HCT116 (cell line): ENCODE measurements around the gene DIP2C. TPM values are rescaled to one million over a fixed set of nuclear protein-coding genes. Genes with fewer than 3 reads are reported as not detected.

Source experiments
- ATAC-seq: fragments of 200-7000 bp; cut with Tn5 transposase; 2 replicates; pipeline ENCODE4 v1.9.1; 2020; ENCODE audit warnings: mild to moderate bottlenecking, moderate library complexity
- BruUV-seq: library from RNA; stranded (reverse); fragments of 400-500 nt; replicated peaks from 2 replicates; lab custom pipeline; 2021; lab: Mats Ljungman, UMichigan
- CTCF ChIA-PET: fragments of 300-600 bp; sonication (Branson Sonifier 250); formaldehyde crosslinking; loops from one replicate; lab custom pipeline; 2021; ENCODE audit warnings: antibody characterized with exemption; lab: Charles Lee
- POLR2A ChIA-PET: fragments of 300-600, 350-600 bp; sonication (Branson Sonifier 250); formaldehyde crosslinking; loops from one replicate; lab custom pipeline; 2021; ENCODE audit warnings: antibody characterized with exemption; lab: Charles Lee
- RAD21 ChIA-PET, 2 experiments: fragments of 300-600 bp; sonication (Branson Sonifier 250); formaldehyde crosslinking; loops; one replicate each; lab custom pipeline; 2023; ENCODE audit warnings: low total read pairs in 2 of 2; ENCODE audit not compliant: uncharacterized antibody in 2 of 2, unreplicated experiment in 2 of 2, low non-redundant PET in 1 of 2; lab: Charles Lee
- DNase-seq: peaks from one replicate; pipeline ENCODE4 v3.0.0-alpha.2; 2010; ENCODE audit warnings: low read depth, low spot score
- H2AFZ ChIP-seq: fragments of 200-600 bp; shearing (Covaris generic), sonication (generic); 2 replicates; pipeline ENCODE4 v1.6.1; 2017; ENCODE audit warnings: low read depth, mixed run types, mixed read lengths, antibody characterized with exemption, low read length; ENCODE audit not compliant: poor library complexity, severe bottlenecking
- H3K27ac ChIP-seq: 2 replicates; pipeline ENCODE4 v1.5.1; 2012; ENCODE audit warnings: low read depth, low read length
- H3K27me3 ChIP-seq: fragments of 200-600 bp; sonication (generic); 2 replicates; pipeline ENCODE4 v1.6.1; 2016; ENCODE audit warnings: mixed run types, low read length, mixed read lengths; ENCODE audit not compliant: insufficient read depth
- H3K36me3 ChIP-seq, 2 experiments: fragments of 200-500 bp in 1 of 2; fragments of 200-600 bp in 1 of 2; sonication (Bioruptor generic) in 1 of 2; sonication (generic) in 1 of 2; 2 replicates each; pipeline versions ENCODE4 v1.5.1 to v1.6.1; 2014 to 2016; ENCODE audit warnings: low read length in 2 of 2, inconsistent platforms in 1 of 2, mixed read lengths in 1 of 2, mixed run types in 1 of 2; ENCODE audit not compliant: insufficient read depth in 2 of 2, control insufficient read depth in 1 of 2
- H3K4me1 ChIP-seq, 2 experiments: fragments of 200-600 bp in 1 of 2; sonication (generic) in 1 of 2; 2 replicates each; pipeline versions ENCODE4 v1.5.1 to v1.6.1; 2012 to 2017; ENCODE audit warnings: low read length in 2 of 2, inconsistent platforms in 1 of 2, mild to moderate bottlenecking in 1 of 2, mixed read lengths in 1 of 2, mixed run types in 1 of 2, moderate library complexity in 1 of 2; ENCODE audit not compliant: insufficient read depth in 2 of 2, control insufficient read depth in 1 of 2
- H3K4me2 ChIP-seq: fragments of 200-600 bp; sonication (generic); 2 replicates; pipeline ENCODE4 v1.6.1; 2017; ENCODE audit warnings: mixed run types, low read length, mixed read lengths
- H3K4me3 ChIP-seq, 2 experiments: fragments of 200-600 bp in 1 of 2; sonication (generic) in 1 of 2; replicated peaks in 1 of 2; 2 replicates each; pipeline ENCODE4 v1.5.1; 2011 to 2016; ENCODE audit warnings: low read length in 2 of 2, control low read depth in 1 of 2, low read depth in 1 of 2, mild to moderate bottlenecking in 1 of 2, mixed read lengths in 1 of 2, mixed run types in 1 of 2
- H3K79me2 ChIP-seq: fragments of 200-600 bp; sonication (generic); 2 replicates; pipeline ENCODE4 v1.6.1; 2017; ENCODE audit warnings: mild to moderate bottlenecking, mixed run types, low read length, moderate library complexity, mixed read lengths; ENCODE audit not compliant: insufficient read depth
- H3K9ac ChIP-seq: fragments of 200-600 bp; sonication (generic); 2 replicates; pipeline ENCODE4 v1.6.1; 2016; ENCODE audit warnings: low read length, mixed read lengths
- H3K9me2 ChIP-seq: fragments of 200-600 bp; sonication (generic), shearing (Covaris generic); 2 replicates; pipeline ENCODE4 v1.6.1; 2017; ENCODE audit warnings: mixed run types, mild to moderate bottlenecking, moderate library complexity; ENCODE audit not compliant: insufficient read depth
- H3K9me3 ChIP-seq, 2 experiments: fragments of 200-500 bp in 1 of 2; fragments of 200-600 bp in 1 of 2; sonication (Bioruptor generic) in 1 of 2; sonication (generic) in 1 of 2; 2 replicates each; pipeline ENCODE4 v1.6.1; 2014 to 2017; ENCODE audit warnings: low read length in 2 of 2, mixed read lengths in 2 of 2, inconsistent platforms in 1 of 2, low read depth in 1 of 2, mild to moderate bottlenecking in 1 of 2, mixed run types in 1 of 2, moderate library complexity in 1 of 2; ENCODE audit not compliant: control insufficient read depth in 1 of 2, insufficient read depth in 1 of 2
- H4K20me1 ChIP-seq: fragments of 200-600 bp; sonication (generic), shearing (Covaris generic); 2 replicates; pipeline ENCODE4 v1.6.1; 2017; ENCODE audit warnings: mixed run types, mild to moderate bottlenecking, moderate library complexity; ENCODE audit not compliant: insufficient read depth
- CBX3 ChIP-seq: IDR thresholded peaks from 2 replicates; pipeline ENCODE4 v1.6.1; 2012; ENCODE audit warnings: low read depth
- EGR1 ChIP-seq: IDR thresholded peaks from 2 replicates; pipeline ENCODE4 v1.6.1; 2012; ENCODE audit warnings: low read depth
- ELF1 ChIP-seq: IDR thresholded peaks from 2 replicates; pipeline ENCODE4 v1.6.1; 2012; ENCODE audit warnings: low read depth, borderline replicate concordance
- EZH2 ChIP-seq: fragments of 200-600 bp; sonication (generic); IDR thresholded peaks from 2 replicates; pipeline ENCODE4 v1.6.1; 2017; ENCODE audit warnings: antibody characterized with exemption, mixed run types
- EZH2phosphoT487 ChIP-seq: fragments of 200-600 bp; IDR thresholded peaks from 2 replicates; pipeline ENCODE4 v1.6.1; 2018; ENCODE audit warnings: antibody characterized with exemption, borderline replicate concordance
- POLR2A ChIP-seq: IDR thresholded peaks from 2 replicates; pipeline ENCODE4 v1.7.0; 2011; ENCODE audit warnings: borderline replicate concordance; ENCODE audit not compliant: insufficient read depth, insufficient read length; ENCODE audit errors: extremely low read depth
- SRF ChIP-seq: IDR thresholded peaks from 2 replicates; pipeline ENCODE4 v1.6.1; 2012; ENCODE audit warnings: low read depth
- YY1 ChIP-seq: IDR thresholded peaks from 2 replicates; pipeline ENCODE4 v1.6.1; 2011; ENCODE audit warnings: low read length, low read depth, moderate library complexity, mild to moderate bottlenecking; ENCODE audit not compliant: insufficient replicate concordance; ENCODE audit errors: extremely low read depth
- ZFX ChIP-seq: fragments of 450-650 bp; IDR thresholded peaks from 2 replicates; pipeline ENCODE4 v1.6.1; 2017
- ZNF274 ChIP-seq: fragments of 200-500 bp; sonication (Bioruptor generic); IDR thresholded peaks from 2 replicates; pipeline ENCODE4 v1.6.1; 2014; ENCODE audit warnings: mild to moderate bottlenecking, low read depth, low read length, inconsistent platforms
- intact Hi-C: fragments of 100-400 bp; cut with micrococcal nuclease; formaldehyde crosslinking; loops from 2 replicates; pipeline ENCODE4 v1.10.0; 2022
- total RNA-seq: library from RNA; stranded (reverse); gene quantifications from one replicate; pipeline ENCODE4 v1.2.1, GENCODE V29; 2021; ENCODE audit not compliant: unreplicated experiment
- TF ChIP-seq, protein P1 (sequence below): IDR thresholded peaks from 2 replicates; pipeline ENCODE4 v1.6.1; 2011; ENCODE audit warnings: mild to moderate bottlenecking, low read length, moderate library complexity; ENCODE audit not compliant: insufficient replicate concordance; ENCODE audit errors: extremely low read depth
- TF ChIP-seq, protein P2 (sequence below): IDR thresholded peaks from 2 replicates; pipeline ENCODE4 v1.6.1; 2012
- TF ChIP-seq, protein P3 (sequence below): IDR thresholded peaks from 2 replicates; pipeline ENCODE4 v1.6.1; 2012; ENCODE audit warnings: low read depth

The DIP2C gene
- total RNA-seq, 1 experiment from 2014 or later = 15.4 TPM

DNA sequence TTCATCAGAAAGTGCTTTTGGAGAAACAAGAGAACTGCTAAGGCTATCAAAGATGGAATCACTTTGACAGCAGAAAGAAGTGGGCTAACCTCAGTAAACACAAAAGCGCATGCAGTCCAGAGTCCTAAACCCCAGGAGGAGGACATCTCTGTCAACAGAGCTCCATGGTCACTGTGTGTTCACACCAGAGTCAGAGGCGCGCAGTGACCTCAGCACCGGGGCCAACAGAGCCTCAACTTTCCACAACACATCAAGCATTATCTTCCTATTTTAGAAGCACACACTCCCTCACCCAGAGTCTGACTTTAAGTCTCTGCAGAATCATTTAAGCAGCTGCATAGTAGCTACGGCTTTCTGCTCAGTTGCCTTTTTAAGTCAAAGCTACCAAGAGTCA is 195.3 kb downstream of the DIP2C start:
- no peaks in the 10 kb centered on the region for H3K9me2 ChIP-seq
- H3K79me2 ChIP-seq = no peaks in the 10 kb centered on the region
- ChIA-PET POLR2A (no interaction called here), RAD21 (no interaction called here), CTCF (no interaction called here)
- no peak overlapping the region for H3K4me3 ChIP-seq
- H4K20me1 ChIP-seq = no peaks in the 10 kb centered on the region
- no TSS peak for BruUV-seq
- H3K4me1 ChIP-seq = no peaks in the 10 kb centered on the region
- H3K27ac ChIP-seq = no peak overlapping the region
- H3K36me3 ChIP-seq = no peaks in the 10 kb centered on the region
- no peaks in the 10 kb centered on the region for H3K27me3 ChIP-seq
- DNase-seq (no peak), ATAC-seq (no peak)
- no peak overlapping the region for H2AFZ ChIP-seq
- TF ChIP-seq, protein P1, sequence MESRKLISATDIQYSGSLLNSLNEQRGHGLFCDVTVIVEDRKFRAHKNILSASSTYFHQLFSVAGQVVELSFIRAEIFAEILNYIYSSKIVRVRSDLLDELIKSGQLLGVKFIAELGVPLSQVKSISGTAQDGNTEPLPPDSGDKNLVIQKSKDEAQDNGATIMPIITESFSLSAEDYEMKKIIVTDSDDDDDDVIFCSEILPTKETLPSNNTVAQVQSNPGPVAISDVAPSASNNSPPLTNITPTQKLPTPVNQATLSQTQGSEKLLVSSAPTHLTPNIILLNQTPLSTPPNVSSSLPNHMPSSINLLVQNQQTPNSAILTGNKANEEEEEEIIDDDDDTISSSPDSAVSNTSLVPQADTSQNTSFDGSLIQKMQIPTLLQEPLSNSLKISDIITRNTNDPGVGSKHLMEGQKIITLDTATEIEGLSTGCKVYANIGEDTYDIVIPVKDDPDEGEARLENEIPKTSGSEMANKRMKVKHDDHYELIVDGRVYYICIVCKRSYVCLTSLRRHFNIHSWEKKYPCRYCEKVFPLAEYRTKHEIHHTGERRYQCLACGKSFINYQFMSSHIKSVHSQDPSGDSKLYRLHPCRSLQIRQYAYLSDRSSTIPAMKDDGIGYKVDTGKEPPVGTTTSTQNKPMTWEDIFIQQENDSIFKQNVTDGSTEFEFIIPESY = no peak
- TF ChIP-seq EZH2phosphoT487 = no peak
- TF ChIP-seq, protein P2, sequence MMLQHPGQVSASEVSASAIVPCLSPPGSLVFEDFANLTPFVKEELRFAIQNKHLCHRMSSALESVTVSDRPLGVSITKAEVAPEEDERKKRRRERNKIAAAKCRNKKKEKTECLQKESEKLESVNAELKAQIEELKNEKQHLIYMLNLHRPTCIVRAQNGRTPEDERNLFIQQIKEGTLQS = no peak
- TF ChIP-seq, protein P3, sequence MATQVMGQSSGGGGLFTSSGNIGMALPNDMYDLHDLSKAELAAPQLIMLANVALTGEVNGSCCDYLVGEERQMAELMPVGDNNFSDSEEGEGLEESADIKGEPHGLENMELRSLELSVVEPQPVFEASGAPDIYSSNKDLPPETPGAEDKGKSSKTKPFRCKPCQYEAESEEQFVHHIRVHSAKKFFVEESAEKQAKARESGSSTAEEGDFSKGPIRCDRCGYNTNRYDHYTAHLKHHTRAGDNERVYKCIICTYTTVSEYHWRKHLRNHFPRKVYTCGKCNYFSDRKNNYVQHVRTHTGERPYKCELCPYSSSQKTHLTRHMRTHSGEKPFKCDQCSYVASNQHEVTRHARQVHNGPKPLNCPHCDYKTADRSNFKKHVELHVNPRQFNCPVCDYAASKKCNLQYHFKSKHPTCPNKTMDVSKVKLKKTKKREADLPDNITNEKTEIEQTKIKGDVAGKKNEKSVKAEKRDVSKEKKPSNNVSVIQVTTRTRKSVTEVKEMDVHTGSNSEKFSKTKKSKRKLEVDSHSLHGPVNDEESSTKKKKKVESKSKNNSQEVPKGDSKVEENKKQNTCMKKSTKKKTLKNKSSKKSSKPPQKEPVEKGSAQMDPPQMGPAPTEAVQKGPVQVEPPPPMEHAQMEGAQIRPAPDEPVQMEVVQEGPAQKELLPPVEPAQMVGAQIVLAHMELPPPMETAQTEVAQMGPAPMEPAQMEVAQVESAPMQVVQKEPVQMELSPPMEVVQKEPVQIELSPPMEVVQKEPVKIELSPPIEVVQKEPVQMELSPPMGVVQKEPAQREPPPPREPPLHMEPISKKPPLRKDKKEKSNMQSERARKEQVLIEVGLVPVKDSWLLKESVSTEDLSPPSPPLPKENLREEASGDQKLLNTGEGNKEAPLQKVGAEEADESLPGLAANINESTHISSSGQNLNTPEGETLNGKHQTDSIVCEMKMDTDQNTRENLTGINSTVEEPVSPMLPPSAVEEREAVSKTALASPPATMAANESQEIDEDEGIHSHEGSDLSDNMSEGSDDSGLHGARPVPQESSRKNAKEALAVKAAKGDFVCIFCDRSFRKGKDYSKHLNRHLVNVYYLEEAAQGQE = no peak
- no peak for TF ChIP-seq CBX3
- TF ChIP-seq SRF = no peak
- no peak for TF ChIP-seq ZFX
- TF ChIP-seq EGR1 = no peak
- TF ChIP-seq POLR2A = no peak
- TF ChIP-seq ELF1 = no peak
- TF ChIP-seq YY1 = no peak
- no peak for TF ChIP-seq EZH2
- TF ChIP-seq ZNF274 = no peak
- no peaks in the 10 kb centered on the region for H3K9me3 ChIP-seq
- no peak overlapping the region for H3K9ac ChIP-seq
- no peak overlapping the region for H3K4me2 ChIP-seq
- intact Hi-C loops = no loop called here
